Measurements from ENCODE around the gene RERE.

RERE gene

GRCh38 chr1:8747879-8748825 is 69.3 kb downstream of the RERE start:
- H3K4me3 ChIP-seq (ENCODE audit: low read depth, low read length), result no peak overlapping the region
- no peaks in the 10 kb centered on the region for H3K36me3 ChIP-seq
- H3K27me3 ChIP-seq, result no peaks in the 10 kb centered on the region
- no peak for DNase-seq
- no peaks in the 10 kb centered on the region for H3K9me3 ChIP-seq
- no peak for TF ChIP-seq CTCF (IDR thresholded peaks at IDR 0.05; ENCODE audit: low read depth, low read length)
- no peaks in the 10 kb centered on the region for H3K4me1 ChIP-seq

- TF ChIP-seq CTCF (IDR thresholded peaks at IDR 0.05; ENCODE audit: low read depth, low read length), result no peak
- Histone ChIP-seq H3K27me3 (no peaks in the 10 kb centered on the region), H3K4me1 (no peaks in the 10 kb centered on the region), H3K36me3 (no peaks in the 10 kb centered on the region), H3K9me3 (no peaks in the 10 kb centered on the region), H3K4me3 (ENCODE audit: low read depth, low read length) (no peak overlapping the region)
- no peak for DNase-seq
Measured at GRCh38 chr1:8746554-8746953, 70.9 kb downstream of the RERE start.

- no peaks in the 10 kb centered on the region for H3K27me3 ChIP-seq
- DNase-seq, result no peak
- H3K9me3 ChIP-seq, result no peaks in the 10 kb centered on the region
- no peaks in the 10 kb centered on the region for H3K4me1 ChIP-seq
- H3K36me3 ChIP-seq, result no peaks in the 10 kb centered on the region
- no peak for TF ChIP-seq CTCF (IDR thresholded peaks at IDR 0.05; ENCODE audit: low read depth, low read length)
- no peak overlapping the region for H3K4me3 ChIP-seq (ENCODE audit: low read depth, low read length)
Measured at GRCh38 chr1:8745749-8746390, 71.6 kb downstream of the RERE start.

- TF ChIP-seq CTCF (IDR thresholded peaks at IDR 0.05; ENCODE audit: low read depth, low read length), result no peak
- no peaks in the 10 kb centered on the region for H3K27me3 ChIP-seq
- no peak for DNase-seq
- no peak overlapping the region for H3K4me3 ChIP-seq (ENCODE audit: low read depth, low read length)
- no peaks in the 10 kb centered on the region for H3K36me3 ChIP-seq
- H3K4me1 ChIP-seq, result no peaks in the 10 kb centered on the region
- no peaks in the 10 kb centered on the region for H3K9me3 ChIP-seq
Measured at GRCh38 chr1:8745346-8745745, 72.1 kb downstream of the RERE start.

DNA sequence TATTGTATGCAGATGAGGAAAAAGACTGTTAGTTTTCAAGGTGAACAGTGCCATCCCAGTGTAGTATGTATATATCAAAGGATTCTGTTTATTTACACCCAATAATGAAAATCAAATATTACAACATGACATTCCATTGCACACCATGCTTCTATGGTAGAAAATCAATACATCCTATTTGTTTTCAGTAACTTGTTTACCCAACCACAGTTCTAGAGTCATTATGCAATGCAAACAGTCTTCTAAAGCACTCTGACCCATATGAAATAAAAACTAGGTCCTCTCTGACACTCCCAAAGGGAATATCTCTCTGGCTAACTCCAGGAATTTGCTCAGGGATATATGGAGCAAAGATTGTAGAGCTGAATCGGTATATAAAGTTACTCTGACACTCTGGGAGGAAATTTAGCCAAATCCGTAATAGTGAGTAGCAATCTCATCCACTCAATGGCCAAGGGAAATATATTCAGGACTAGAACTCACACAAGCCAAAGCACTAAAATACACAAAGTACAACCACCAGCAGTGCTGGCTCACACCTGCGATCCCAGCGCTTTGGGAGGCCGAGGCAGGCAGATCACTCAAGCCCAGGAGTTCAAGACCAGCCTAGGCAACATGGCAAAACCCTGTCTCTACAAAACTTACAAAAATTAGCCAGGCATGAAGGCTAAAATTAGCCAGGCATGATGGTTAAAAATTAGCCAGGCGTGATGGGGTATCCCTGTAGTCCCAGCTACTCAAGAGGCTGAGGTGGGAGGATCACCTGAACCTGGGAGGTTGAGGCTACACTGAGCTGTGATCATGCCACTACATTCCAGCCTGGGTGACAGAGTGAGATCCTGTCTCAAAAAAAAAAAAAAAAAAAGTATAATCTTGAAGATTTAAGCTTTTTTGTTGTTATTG is 75.2 kb downstream of the RERE start:
- Histone ChIP-seq H3K4me3 (ENCODE audit: low read depth, low read length) (no peak overlapping the region), H3K4me1 (no peaks in the 10 kb centered on the region), H3K9me3 (no peaks in the 10 kb centered on the region), H3K36me3 (no peaks in the 10 kb centered on the region), H3K27me3 (no peaks in the 10 kb centered on the region)
- TF ChIP-seq CTCF (IDR thresholded peaks at IDR 0.05; ENCODE audit: low read depth, low read length), result no peak
- DNase-seq, result no peak
